ENCODE measurements around the gene TSPAN16. TPM values are rescaled to one million over a fixed set of nuclear protein-coding genes. Genes with fewer than 3 reads are reported as not detected.

The TSPAN16 gene
- polyA plus RNA-seq (ENCODE audit: insufficient read length in 3 of 3), result not detected
- long read RNA-seq, donor 1, result 0 reads
- long read RNA-seq, donor 2, result 0 reads
- long read RNA-seq, donor 3, partial matches to known transcripts, result 0 of 7 reads
- long read RNA-seq, donor 3, other reads (novel, unspliced or antisense), result 7 of 7 reads
- long read RNA-seq, donor 4, result 0 reads
- long read RNA-seq, donor 5, result 0 reads
- long read RNA-seq, donor 6, result 0 reads
- long read RNA-seq, donor 7, result 0 reads
- long read RNA-seq, donor 8, result 0 reads
- long read RNA-seq, donor 9, result 0 reads
- long read RNA-seq, donor 10, partial matches to known transcripts, result 151 of 305 reads
- long read RNA-seq, donor 10, other reads (novel, unspliced or antisense), result 154 of 305 reads
- long read RNA-seq, donor 11, result 0 reads
- long read RNA-seq, donor 12, result 0 reads
- long read RNA-seq, donor 13, result 0 reads
- long read RNA-seq, donor 14, result 0 reads
- long read RNA-seq, donor 15, result 0 reads
- long read RNA-seq, donor 16, partial matches to known transcripts, result 0 of 5 reads
- long read RNA-seq, donor 16, other reads (novel, unspliced or antisense), result 5 of 5 reads

- no peak for DNase-seq
Measured at GRCh38 chr19:11295665-11296245, at the start of gene TSPAN16. TSPAN16 (plus strand) TSS chr19:11296160; CDS start chr19:11296298, 138 bp downstream.

DNA sequence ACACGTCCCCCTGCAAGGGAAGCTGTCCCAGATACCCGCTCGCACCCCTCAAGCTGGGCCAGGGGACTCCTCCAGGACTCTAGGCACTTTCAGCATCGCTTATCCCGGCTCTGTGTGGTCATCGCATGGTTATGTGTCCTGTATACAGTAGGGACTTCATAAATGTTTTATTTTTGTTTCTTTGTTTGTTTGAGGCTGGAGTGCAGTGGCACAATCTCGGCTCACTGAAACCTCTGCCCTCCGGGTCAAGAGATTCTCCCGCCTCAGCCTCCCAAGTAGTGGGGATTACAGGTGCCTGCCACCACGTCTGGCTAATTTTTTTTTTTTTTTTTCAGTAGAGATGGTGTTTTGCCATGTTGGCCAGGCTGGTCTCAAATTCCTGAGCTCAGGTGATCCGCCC lies 49.0 kb upstream of the TSPAN16 start:
- no peak for DNase-seq

GRCh38 chr19:11247391-11247790 lies 48.6 kb upstream of the TSPAN16 start:
- DNase-seq, result no peak

- DNase-seq, result no peak
Measured at GRCh38 chr19:11247934-11248333, 48.0 kb upstream of the TSPAN16 start.

GRCh38 chr19:11248852-11249251 lies 47.1 kb upstream of the TSPAN16 start:
- DNase-seq, result no peak

- DNase-seq, result no peak
Measured at GRCh38 chr19:11251217-11251616, 44.7 kb upstream of the TSPAN16 start.

DNA sequence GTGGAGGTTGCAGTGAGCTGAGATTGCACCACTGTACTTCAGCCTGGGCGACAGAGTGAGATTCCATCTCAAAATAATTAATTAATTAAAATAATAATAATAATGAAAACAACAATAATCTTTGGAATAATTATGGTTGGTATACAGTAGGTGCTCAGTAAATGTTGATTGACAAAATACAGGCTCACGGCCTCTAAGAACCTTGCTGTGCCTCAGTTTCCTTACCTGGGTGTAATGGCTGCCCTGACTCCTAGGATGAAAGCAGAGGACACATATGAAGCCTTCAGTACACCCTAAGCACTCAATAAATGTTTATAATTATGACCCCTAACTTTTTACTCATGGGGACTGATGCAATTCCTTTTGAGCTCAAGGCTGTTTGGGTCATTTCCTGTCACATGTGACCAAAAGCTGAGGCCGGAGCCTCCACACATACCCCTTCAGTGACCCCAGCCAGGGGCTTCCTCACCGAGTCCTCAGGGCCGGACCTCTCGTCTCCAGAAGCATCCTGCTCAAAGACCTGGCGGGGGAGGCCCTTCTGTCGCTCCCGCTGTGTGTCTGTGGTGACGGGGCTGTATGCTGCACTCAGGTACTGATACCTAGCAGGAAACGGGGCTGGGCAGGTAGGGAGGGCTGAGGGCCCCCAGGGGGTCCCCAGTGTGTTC lies 44.2 kb upstream of the TSPAN16 start:
- DNase-seq, result no peak

GRCh38 chr19:11252665-11253355 lies 43.1 kb upstream of the TSPAN16 start:
- DNase-seq, result no peak

GRCh38 chr19:11254666-11255065 lies 41.3 kb upstream of the TSPAN16 start:
- DNase-seq, result no peak

GRCh38 chr19:11256189-11256588 lies 39.8 kb upstream of the TSPAN16 start:
- peak; percentile 72 for DNase-seq

- no peak for DNase-seq
Measured at GRCh38 chr19:11257846-11258380, 38.0 kb upstream of the TSPAN16 start.

DNA sequence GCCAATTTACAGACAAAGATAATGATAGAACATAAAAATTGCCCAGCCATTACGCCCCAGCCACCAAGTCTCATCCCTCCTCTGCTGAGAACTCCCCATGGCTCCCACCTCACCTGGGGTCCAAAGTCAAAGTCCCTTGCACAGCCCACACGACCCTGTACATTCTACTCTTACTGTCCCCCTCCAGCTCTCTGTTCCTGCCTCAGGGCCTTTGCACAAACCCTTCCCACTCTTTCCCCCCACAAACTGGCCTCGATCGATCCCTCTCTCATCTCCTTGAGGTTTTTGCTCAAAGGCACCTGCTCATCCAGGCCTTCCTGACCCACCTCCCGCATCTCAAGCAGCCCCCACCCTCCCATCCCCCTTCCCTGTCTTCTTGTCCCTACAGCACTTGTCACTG lies 35.0 kb upstream of the TSPAN16 start:
- no peak for DNase-seq

GRCh38 chr19:11261431-11261970 lies 34.5 kb upstream of the TSPAN16 start:
- peak; percentile 38 for DNase-seq

DNA sequence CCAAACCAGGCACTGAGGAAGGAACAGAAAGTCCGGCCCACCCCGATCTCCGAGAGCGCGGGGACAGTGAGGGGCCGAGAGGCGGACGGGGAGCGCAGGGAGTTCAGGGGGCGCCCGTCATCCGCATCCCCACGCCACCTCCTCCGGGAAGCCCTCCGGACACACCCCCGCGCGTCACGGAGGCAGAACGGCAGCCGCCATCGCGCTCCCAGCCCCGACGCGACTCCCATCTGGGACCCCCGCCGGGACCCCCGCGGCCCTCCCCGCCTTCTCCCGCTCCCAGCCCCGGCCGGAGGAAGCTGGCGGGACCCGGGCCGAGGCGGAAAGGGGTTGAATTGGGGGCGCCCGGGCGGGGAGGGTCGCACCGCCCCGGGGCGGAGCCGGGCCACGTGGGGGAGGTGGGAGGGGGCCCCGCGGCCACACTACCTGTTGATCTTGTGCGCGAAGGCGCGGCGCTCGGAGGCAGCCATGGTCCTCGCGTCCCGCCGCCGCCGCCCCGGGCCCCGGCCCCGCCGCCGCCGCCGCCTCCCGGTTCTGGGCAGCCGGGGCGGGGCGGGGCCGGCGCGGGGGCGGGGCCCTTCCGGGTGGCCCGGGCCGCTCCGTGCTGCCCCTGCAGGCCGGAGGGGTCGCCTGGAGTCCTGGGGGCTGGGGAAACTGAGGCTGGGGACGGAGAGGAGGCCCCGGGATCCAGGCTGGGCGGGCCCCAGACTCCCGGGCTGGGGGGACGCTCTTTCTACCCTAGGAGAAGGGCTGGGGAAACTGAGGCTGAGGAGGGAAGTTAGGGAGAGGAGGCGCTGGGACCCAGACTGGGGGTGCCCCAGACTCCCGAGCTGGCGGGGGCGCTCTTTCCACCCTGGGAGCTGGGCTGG lies 33.8 kb upstream of the TSPAN16 start, which contains the start of gene DOCK6:
Gene DOCK6 (minus strand): TSS at position 554 of the 869 bp plus-strand sequence. CDS start 84 bp downstream, at position 470.
- no peak for DNase-seq

GRCh38 chr19:11263726-11264125 lies 32.2 kb upstream of the TSPAN16 start:
- no peak for DNase-seq

- DNase-seq, result peak; percentile 76
Measured at GRCh38 chr19:11264452-11265176, 31.3 kb upstream of the TSPAN16 start.

- no peak for DNase-seq
Measured at GRCh38 chr19:11265177-11265784, 30.7 kb upstream of the TSPAN16 start.

DNA sequence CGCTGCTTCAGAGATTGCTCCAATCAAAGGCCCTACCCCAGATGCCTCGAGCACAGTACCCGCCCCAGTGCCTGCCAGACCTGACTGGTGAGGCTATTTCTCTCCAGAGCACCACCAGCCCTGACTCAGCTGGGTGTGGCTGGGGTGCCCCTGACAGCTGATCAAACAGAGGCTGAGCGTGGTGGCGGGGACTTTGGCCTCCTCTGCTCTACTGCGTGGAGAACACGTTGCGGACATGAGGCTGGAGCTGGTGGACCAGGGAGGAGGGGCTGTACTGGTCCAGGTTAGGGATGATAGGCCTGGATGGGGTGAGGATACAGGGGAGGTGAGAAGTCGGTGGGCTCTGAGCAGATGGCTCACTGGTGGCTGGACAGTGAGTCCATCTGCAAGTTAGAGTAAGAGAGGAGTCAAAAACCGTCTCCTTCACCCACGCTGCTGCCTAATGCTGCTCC lies 30.1 kb upstream of the TSPAN16 start:
- no peak for DNase-seq
